A673 (cell line): ENCODE results near the gene SLC5A9. TPM values are rescaled to one million over a fixed set of nuclear protein-coding genes. Genes with fewer than 3 reads are reported as not detected.

ENCODE experiments used
- BruUV-seq: library from RNA; stranded (reverse); fragments of 400-500 nt; replicated peaks from 2 replicates; lab custom pipeline; 2021; lab: Mats Ljungman, UMichigan
- CTCF ChIA-PET: fragments of 300-600 bp; sonication (Branson Sonifier 250); formaldehyde crosslinking; loops from one replicate; lab custom pipeline; 2022; ENCODE audit warnings: antibody characterized with exemption; lab: Charles Lee
- POLR2A ChIA-PET: fragments of 300-600 bp; sonication (Branson Sonifier 250); formaldehyde crosslinking; loops from one replicate; lab custom pipeline; 2022; ENCODE audit warnings: antibody characterized with exemption; ENCODE audit not compliant: low non-redundant PET; lab: Charles Lee
- DNase-seq: peaks from one replicate; pipeline ENCODE4 v3.0.0-alpha.2; 2015; ENCODE audit warnings: low spot score
- H3K27ac ChIP-seq: fragments of 200-600 bp; sonication (generic); 2 replicates; pipeline ENCODE4 v1.5.1; 2016; ENCODE audit warnings: mixed run types, low read depth, mild to moderate bottlenecking, mixed read lengths, antibody characterized with exemption, low read length; ENCODE audit not compliant: poor library complexity, severe bottlenecking
- H3K27me3 ChIP-seq: fragments of 200-600 bp; sonication (generic); replicated peaks from 2 replicates; pipeline ENCODE4 v1.6.1; 2017; ENCODE audit warnings: mixed run types, low read depth, mild to moderate bottlenecking, mixed read lengths, antibody characterized with exemption, low read length; ENCODE audit not compliant: insufficient read depth, poor library complexity
- H3K36me3 ChIP-seq: fragments of 200-600 bp; sonication (generic); 2 replicates; pipeline ENCODE4 v1.6.1; 2016; ENCODE audit warnings: mixed run types, mild to moderate bottlenecking, mixed read lengths, antibody characterized with exemption, low read length; ENCODE audit not compliant: insufficient read depth, poor library complexity, severe bottlenecking
- H3K4me1 ChIP-seq: fragments of 200-600 bp; sonication (generic); 2 replicates; pipeline ENCODE4 v1.6.1; 2017; ENCODE audit warnings: mixed run types, mild to moderate bottlenecking, mixed read lengths, antibody characterized with exemption, low read length; ENCODE audit not compliant: insufficient read depth, poor library complexity, severe bottlenecking
- H3K4me3 ChIP-seq: fragments of 200-600 bp; sonication (generic); 2 replicates; pipeline ENCODE4 v1.5.1; 2016; ENCODE audit warnings: low read depth, mixed run types, mild to moderate bottlenecking, mixed read lengths, low read length; ENCODE audit not compliant: poor library complexity, severe bottlenecking
- H3K9me3 ChIP-seq: fragments of 200-600 bp; sonication (generic); 2 replicates; pipeline ENCODE4 v1.6.1; 2016; ENCODE audit warnings: mixed run types, low read depth, mild to moderate bottlenecking, mixed read lengths, antibody characterized with exemption, low read length; ENCODE audit not compliant: poor library complexity, severe bottlenecking
- CTCF ChIP-seq: fragments of 300-800, 200-600 bp; sonication (generic); conservative IDR thresholded peaks from 2 replicates; pipeline ENCODE4 v1.5.1; 2017; ENCODE audit warnings: low read depth, mild to moderate bottlenecking, antibody characterized with exemption, low read length, moderate library complexity, mixed read lengths
- EZH2 ChIP-seq: fragments of 200-600 bp; sonication (generic); IDR thresholded peaks from 2 replicates; pipeline ENCODE4 v1.6.1; 2017; ENCODE audit warnings: borderline replicate concordance, low read depth, mild to moderate bottlenecking, mixed read lengths, antibody characterized with exemption, low read length; ENCODE audit not compliant: poor library complexity, severe bottlenecking
- intact Hi-C: fragments of 100-400 bp; cut with micrococcal nuclease; formaldehyde crosslinking; loops from one replicate; pipeline ENCODE4 v1.10.0; 2022; ENCODE audit not compliant: unreplicated experiment
- total RNA-seq: library from RNA; stranded (reverse); gene quantifications from 2 replicates; pipeline ENCODE4 v1.2.3, GENCODE V29; 2021

SLC5A9 gene
- total RNA-seq, 1 experiment from 2014 or later, result not detected

GRCh38 chr1:48187969-48188563 lies 34.5 kb upstream of the SLC5A9 start:
- no peak for DNase-seq
- H3K4me3 ChIP-seq, result no peak overlapping the region
- peaks cover 25% of the 10 kb centered on the region for H3K9me3 ChIP-seq
- ChIA-PET CTCF (no interaction called here), POLR2A (no interaction called here)
- no peaks in the 10 kb centered on the region for H3K36me3 ChIP-seq
- no TSS peak for BruUV-seq
- H3K27ac ChIP-seq, result no peak overlapping the region
- TF ChIP-seq EZH2 (no peak), CTCF (no peak)
- no peaks in the 10 kb centered on the region for H3K4me1 ChIP-seq
- intact Hi-C loops, result loop anchor here (5.0 kb wide), 1 partner anchor 61 kb away; no protein-coding TSS in a partner anchor
- no peaks in the 10 kb centered on the region for H3K27me3 ChIP-seq

DNA sequence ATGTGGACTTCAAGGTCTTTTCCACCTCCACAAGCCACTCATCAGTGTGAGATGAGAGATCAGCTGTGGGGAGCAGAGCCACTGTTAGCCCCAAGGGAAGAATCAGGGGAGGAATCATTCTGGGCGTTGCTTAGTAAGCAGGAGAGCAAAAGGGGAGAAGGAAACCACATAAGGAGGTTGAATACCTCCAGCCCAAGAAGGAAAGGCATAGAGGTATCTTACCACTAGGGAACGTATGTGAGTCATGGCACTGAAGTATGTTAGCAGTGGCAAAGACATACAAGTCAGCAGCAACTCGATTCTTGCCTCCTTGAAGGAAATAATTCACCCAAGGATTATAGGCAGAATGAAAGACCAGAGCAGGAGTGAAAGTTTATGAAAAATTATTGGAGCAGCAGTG lies 31.6 kb upstream of the SLC5A9 start:
- no peak for TF ChIP-seq CTCF
- no peak for TF ChIP-seq EZH2
- intact Hi-C loops, result no loop called here
- H3K4me1 ChIP-seq, result no peaks in the 10 kb centered on the region
- no peak overlapping the region for H3K27ac ChIP-seq
- H3K36me3 ChIP-seq, result no peaks in the 10 kb centered on the region
- H3K27me3 ChIP-seq, result no peaks in the 10 kb centered on the region
- BruUV-seq, result no TSS peak
- POLR2A ChIA-PET, result no interaction called here
- DNase-seq, result no peak
- CTCF ChIA-PET, result no interaction called here
- no peak overlapping the region for H3K4me3 ChIP-seq
- H3K9me3 ChIP-seq, result peaks cover 25% of the 10 kb centered on the region

DNA sequence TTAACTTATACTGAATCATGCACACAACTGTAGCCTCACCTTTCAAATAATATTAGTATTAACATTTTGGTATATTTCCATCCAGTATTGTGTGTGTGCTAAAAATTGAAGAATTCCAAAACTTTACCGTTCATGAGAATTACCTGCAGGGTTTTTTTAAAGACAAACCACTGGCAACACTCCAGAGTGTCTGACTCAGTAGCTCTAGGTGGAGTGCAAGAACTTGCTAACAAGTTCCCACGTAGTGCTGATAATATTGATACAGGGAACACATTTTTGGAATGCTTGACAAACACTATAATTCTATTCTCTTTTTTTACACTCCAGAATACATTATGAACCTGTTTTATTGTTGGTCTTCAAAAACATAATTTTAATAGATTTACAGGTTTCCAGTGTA lies 27.7 kb upstream of the SLC5A9 start:
- Histone ChIP-seq H3K27ac (no peak overlapping the region), H3K4me3 (no peak overlapping the region), H3K36me3 (no peaks in the 10 kb centered on the region), H3K9me3 (no peaks in the 10 kb centered on the region), H3K27me3 (no peaks in the 10 kb centered on the region), H3K4me1 (no peaks in the 10 kb centered on the region)
- ChIA-PET POLR2A (no interaction called here), CTCF (no interaction called here)
- DNase-seq, result no peak
- intact Hi-C loops, result no loop called here
- no TSS peak for BruUV-seq
- TF ChIP-seq EZH2 (no peak), CTCF (no peak)
